NCI-H2227 (cell line): ENCODE data around the gene NLRC5.
"Not testable (repeated sequence)": the region's sequence is repeated elsewhere in the genome, so short reads cannot be mapped to it uniquely, and the experiment has no call there.

Source experiments
- DNase-seq: peaks from one replicate; lab custom pipeline; 2025; ENCODE audit not compliant: unreplicated experiment; lab: John Stamatoyannopoulos, UW

Gene NLRC5

DNA sequence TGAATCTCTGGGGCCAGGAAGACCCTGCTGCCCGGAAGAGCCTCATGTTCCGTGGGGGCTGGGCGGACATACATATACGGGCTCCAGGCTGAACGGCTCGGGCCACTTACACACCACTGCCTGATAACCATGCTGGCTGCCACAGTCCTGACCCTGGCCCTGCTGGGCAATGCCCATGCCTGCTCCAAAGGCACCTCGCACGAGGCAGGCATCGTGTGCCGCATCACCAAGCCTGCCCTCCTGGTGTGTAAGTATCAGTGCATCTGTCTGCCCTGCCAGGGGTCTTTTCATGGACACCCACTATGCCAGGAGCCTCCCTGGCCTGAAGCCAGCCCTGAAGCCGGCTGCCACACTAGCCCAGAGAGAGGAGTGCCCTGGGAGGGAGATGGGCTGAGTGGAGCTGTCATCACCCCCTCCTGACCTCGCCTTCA lies 27.5 kb upstream of the NLRC5 start, which contains the start of gene CETP:
CETP (plus strand) TSS at position 100 of the 431 bp plus-strand sequence; CDS start at position 130, 30 bp downstream.
- no peak for DNase-seq

- peak; percentile 22 for DNase-seq
These were observed 24.9 kb upstream of the NLRC5 start for GRCh38 chr16:56964243-56965148.

DNA sequence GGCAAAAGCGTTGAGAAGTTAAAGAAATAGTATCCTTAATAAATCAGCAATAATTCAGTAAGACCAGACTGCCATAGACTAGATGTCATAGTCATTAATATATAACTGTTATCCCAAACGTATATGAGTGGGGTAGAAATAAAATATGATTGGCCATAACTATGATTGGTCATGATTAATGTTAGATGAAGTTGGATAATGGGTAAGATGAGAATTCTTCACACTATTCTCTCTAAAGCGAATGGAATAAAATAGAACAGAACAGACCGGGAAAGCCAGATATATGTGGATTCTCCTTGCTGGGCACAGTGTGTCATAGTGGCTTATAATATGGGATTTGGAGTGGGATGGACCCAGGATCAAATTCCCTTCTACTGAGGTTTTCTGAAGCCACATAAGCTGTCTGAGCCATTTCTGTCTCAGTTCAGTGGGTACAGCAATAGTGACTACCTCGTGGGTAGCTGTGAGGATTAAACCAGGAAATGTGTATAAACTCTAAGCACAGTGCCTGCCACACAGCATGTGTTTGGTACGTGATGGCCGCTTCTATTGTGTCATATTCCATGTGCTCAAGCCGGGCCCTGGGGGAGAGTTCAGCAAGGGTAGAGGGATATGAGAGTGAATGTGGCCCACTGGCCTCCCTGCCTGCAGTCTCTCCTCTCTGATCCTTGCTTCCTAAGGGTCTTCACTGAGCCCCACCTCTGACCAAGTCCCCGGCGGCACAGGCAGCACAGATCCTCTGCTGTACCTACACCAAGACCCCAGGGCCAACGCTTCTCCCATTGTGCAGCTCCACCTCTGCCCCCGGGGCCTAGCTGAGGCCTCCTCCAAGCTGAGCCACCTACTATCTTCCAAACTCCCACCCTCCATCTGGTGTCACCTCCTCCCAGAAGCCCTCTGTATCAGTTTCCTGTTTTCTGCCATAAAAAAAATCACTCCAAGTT lies 23.9 kb upstream of the NLRC5 start:
- no peak for DNase-seq

GRCh38 chr16:56966093-56966475 lies 23.3 kb upstream of the NLRC5 start:
- DNase-seq: no peak

DNA sequence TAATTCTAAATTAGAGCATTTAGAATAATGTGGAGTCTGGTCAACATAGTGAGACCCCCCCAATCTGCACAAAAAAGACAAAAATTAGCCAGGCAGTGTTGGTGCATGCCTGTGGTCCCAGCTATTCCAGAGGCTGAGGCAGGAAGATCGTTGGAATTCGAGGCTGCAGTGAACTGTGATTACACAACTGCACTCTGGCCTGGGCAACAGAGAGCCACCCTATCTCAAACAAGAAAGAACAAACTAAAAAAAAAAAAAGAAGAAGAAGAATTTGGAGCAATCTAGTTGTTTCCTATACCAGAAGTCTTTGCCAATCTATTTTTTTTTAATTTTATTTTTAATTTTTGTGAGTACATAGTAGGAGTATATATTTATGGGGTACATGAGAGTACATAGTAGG lies 21.6 kb upstream of the NLRC5 start:
- no peak for DNase-seq

GRCh38 chr16:56969769-56970168 lies 19.6 kb upstream of the NLRC5 start:
- no peak for DNase-seq

DNA sequence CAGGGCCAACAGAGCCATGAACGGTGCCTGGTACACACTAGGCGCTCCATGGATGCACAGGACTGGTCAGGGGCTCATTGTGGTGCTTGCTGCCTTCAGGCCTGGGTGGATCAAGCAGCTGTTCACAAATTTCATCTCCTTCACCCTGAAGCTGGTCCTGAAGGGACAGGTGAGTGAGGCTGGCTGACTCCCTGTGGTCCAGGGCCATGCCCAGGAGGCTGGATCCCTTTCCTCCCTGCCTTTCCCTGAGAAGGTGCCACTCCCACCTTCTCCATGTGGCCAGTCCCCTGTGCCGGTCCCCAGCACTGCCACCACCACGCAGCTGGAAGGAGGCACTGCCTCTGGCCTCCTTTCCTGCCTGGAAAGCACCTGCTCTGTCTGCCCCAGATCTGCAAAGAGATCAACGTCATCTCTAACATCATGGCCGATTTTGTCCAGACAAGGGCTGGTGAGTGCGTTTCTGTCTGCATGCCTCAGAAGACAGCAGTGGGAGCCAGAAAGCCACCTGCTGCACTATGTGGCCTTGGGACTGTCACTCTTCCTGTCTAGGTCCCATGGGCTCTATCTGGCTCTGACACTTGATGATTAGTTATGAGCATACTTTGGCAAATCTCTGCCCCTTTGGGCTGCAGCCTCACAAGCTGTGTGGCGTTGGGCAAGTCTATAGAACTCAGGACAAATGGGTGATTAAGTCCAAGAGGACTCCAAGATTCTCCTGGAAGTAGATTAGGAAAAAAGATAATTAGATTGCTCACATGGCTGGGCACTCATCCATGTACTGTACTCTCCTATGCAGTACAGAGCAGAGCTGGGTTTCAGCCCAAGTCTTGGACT lies 18.2 kb upstream of the NLRC5 start:
- no peak for DNase-seq

DNA sequence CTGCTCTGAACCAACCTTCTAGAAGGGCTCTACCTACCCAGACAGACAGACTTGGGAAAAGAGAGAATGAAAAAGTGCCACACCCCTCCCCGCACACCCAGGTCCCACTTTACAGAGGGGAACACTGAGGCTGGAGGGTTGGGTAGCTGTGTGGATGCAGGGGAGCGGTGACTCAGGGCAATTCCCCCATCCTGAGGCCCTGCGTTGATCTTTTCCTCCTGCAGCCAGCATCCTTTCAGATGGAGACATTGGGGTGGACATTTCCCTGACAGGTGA lies 17.7 kb upstream of the NLRC5 start:
- no peak for DNase-seq

- no peak for DNase-seq
These were observed 16.7 kb upstream of the NLRC5 start for GRCh38 chr16:56972403-56973293.

- no peak for DNase-seq
These were observed 16.1 kb upstream of the NLRC5 start for GRCh38 chr16:56973294-56973689.

GRCh38 chr16:56973899-56974298 lies 15.5 kb upstream of the NLRC5 start:
- not testable (repeated sequence) for DNase-seq

- no peak for DNase-seq
These were observed 14.6 kb upstream of the NLRC5 start for GRCh38 chr16:56974549-56975300.

DNA sequence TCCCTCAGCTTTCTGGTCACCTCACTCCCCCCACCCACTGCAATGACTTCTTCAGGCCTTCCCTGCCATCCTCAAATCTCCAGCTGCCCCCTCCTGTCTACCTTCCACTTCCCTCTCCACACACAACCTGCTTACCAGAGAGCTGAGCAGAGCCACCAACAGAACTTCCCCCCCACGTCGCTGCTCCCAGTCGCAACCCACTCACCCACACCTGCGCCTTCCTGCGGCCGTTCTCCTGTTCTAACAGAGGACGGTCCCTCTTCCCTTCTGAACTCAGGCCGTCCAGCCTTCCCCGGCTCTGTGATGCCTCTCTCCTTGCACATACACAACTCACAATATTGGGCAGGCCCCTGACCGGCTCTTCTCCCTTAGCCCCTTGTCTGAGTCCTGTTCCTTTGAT lies 13.6 kb upstream of the NLRC5 start:
- no peak for DNase-seq

- no peak for DNase-seq
These were observed 12.1 kb upstream of the NLRC5 start for GRCh38 chr16:56977216-56977615.

DNA sequence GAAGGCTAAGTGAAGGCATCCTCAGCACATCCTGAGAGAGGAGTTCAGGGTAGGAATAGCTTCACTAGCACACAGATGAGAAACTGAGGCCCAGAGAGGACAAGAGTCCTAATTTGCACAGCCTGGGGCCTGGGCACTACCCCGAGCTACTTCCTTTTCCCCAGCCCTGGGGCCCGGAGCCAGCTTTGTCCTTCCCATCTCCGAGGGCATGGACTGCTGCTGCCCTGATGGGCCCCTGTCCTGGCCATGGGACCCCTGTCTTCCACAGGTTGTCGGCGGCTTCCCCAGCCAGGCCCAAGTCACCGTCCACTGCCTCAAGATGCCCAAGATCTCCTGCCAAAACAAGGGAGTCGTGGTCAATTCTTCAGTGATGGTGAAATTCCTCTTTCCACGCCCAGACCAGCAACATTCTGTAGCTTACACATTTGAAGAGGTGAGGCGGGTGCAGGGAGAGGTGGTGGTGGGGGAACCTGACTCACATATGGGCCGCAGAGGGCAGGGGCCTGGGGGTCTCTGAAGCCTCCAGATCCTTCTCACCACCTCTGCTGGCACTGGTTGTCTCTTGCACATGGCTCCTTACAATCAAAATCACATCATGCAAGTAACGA lies 11.4 kb upstream of the NLRC5 start:
- no peak for DNase-seq

- no peak for DNase-seq
These were observed 9.2 kb upstream of the NLRC5 start for GRCh38 chr16:56980201-56980535.

- DNase-seq: no peak
These were observed 8.3 kb upstream of the NLRC5 start for GRCh38 chr16:56980792-56981724.

DNA sequence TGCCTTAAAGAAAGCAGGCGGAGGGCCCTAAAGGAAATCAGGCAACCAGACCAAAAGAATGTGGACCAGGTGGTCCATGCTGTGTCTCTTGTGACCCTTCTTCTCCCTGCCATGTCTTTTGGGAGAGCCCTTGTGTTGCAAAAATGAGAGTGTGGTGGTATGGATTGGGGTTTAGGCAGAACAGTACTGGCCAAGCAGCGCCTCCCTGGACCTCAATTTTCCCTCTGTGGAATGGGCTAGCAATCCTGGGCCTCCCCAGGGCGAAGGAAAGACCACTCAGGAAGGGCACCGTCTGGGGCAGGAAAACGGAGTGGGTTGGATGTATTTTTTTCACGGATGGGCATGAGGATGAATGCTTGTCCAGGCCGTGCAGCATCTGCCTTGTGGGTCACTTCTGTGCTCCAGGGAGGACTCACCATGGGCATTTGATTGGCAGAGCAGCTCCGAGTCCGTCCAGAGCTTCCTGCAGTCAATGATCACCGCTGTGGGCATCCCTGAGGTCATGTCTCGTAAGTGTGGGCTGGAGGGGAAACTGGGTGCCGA lies 7.6 kb upstream of the NLRC5 start:
- DNase-seq: no peak
